ENCODE data around the gene UBE2D2.

Gene UBE2D2

GRCh38 chr5:139659695-139660101, 98.6 kb downstream of the UBE2D2 start:
- no peak for DNase-seq (ENCODE audit: low read depth in 1 of 2, low spot score in 1 of 2)

DNA sequence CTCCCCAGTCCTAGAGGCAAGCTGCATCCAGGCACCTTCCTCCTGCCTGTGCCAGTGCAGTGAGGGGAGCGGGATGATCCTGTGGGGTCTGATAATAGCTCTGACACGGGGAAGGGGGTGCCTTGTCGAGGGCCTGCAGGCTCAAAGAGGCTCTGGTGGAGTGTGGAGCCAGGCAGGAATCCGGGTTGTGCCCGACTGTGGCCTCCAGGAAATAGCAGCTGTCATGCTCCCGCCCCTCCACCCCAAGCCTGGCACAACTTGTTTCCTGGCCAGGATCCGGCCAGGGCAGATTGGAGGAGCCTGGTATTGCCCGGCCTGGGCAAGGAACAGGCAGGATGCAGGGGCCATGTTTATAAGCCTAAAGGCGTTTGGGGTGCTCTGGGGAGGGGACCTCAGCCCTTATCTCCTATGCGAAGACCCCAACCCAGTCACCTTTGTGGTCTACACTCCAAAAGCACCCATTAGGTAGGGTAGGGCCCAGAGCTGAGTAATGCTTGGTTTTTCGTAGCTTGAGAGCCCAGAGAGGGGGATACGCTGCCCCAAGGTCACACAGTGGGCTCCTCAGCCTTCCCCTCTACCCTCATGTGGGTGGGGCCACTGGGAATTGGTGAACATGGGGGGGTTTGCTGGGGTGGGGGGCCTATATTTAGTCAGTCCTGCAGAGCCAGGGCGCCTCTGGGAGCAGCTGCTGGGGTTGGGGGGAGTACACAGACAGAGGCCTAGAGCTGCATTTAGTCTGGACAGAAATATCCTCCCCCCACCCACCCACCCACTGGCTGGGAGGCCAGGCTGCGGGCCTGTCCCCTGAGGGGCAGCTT, 99.2 kb downstream of the UBE2D2 start:
- no peak for DNase-seq (ENCODE audit: low read depth in 1 of 2, low spot score in 1 of 2)

GRCh38 chr5:139660923-139661814, 100.0 kb downstream of the UBE2D2 start:
- DNase-seq (ENCODE audit: low read depth in 1 of 2, low spot score in 1 of 2), result no peak

DNA sequence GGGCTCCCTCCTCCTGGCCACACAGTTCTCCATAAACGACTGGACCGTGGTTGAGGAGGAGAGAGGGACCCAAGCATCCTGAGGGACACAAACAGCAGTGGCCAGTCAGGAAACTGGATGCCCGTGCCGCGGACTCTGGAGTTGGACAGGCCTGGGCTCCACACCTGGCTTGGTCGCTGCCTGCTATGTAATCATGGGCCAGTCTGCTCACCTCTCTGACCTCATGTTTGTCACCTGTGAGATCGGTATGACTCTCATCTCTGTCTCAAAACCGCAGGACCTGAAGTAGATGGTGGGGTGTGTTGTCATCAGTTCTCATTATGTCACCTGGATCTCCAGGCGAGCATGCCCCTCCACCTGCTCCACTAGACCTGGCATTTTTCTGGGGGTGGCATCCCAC, 101.5 kb downstream of the UBE2D2 start:
- no peak for DNase-seq (ENCODE audit: low read depth in 1 of 2, low spot score in 1 of 2)

DNA sequence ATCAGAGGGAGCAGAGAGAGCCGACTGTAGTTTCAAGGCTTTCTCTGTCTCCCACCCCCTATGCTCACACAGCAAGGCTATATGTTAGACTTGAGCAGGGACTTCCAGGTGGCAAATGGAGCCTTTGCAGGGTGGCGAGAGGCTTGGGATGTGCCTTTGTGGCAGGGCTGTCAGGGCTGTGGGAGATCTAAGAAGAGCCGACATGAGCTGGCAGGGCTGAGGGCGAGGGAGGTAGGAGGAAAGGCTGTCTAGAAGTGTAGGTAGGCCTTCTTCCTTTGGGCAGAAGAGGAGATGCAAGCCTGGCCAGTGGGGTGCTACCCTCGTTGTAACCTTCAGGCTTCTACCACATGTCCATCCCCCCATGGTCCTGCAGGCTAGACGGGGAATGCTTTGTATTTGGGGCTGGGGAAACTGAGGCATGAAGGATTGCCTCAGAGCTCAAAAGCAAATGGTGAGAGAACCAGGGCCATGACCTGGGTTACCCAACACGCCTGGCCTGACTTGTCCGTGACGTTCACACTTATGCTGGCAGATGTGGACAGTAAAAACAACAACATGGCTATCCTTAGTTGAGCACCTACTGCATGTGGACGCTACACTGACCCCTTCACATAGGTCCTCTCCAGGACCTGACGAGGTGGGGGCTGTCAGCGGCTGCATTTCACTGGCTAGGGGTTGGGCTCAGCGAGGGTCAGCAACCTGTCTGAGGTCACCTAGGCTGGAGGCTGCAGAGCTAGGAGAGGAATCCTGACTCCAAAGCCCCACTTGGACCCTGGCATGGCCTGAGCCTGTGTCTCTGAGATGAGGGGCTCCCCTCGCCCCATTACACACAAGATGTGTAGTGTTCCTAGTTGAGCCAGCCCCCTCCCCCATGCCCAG, 102.3 kb downstream of the UBE2D2 start:
- no peak for DNase-seq (ENCODE audit: low read depth in 1 of 2, low spot score in 1 of 2)

- no peak for DNase-seq (ENCODE audit: low read depth in 1 of 2, low spot score in 1 of 2)
Observed at GRCh38 chr5:139664086-139664693, 103.1 kb downstream of the UBE2D2 start.

DNA sequence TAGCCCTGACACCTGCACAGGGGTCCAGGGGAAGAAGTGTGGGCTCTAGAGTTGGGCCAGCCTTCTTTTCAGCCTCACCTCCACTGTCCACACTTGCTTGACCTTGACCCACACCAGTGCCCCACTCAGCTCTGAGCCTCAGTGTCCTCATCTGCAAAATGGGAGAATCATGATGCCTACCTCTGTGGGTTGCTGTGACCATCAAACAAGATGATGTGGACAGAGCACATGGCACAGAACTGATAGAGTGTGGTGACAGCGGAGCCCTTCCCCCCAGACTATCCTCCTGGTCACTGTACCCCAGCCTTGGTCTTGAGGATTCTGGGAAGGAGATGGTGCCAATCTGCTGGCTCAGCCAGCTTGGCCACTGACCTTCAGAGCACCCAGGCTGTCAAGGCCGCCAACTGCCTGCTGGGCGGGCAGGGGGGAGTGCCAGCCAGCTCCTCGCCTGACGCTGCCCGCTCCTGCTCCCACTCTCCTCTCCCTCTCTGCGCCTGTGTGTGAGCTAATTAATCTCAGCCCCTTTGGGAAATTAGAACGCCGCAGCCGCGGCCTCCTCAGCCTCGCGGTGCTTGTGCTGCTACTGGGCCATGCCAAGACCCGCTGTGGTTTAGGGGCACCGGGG, 103.7 kb downstream of the UBE2D2 start:
- no peak for DNase-seq (ENCODE audit: low read depth in 1 of 2, low spot score in 1 of 2)

- DNase-seq (ENCODE audit: low read depth in 1 of 2, low spot score in 1 of 2), result no peak
Observed at GRCh38 chr5:139665626-139666025, 104.5 kb downstream of the UBE2D2 start.

GRCh38 chr5:139666551-139666950, 105.4 kb downstream of the UBE2D2 start:
- DNase-seq (ENCODE audit: low read depth in 1 of 2, low spot score in 1 of 2), result no peak

DNA sequence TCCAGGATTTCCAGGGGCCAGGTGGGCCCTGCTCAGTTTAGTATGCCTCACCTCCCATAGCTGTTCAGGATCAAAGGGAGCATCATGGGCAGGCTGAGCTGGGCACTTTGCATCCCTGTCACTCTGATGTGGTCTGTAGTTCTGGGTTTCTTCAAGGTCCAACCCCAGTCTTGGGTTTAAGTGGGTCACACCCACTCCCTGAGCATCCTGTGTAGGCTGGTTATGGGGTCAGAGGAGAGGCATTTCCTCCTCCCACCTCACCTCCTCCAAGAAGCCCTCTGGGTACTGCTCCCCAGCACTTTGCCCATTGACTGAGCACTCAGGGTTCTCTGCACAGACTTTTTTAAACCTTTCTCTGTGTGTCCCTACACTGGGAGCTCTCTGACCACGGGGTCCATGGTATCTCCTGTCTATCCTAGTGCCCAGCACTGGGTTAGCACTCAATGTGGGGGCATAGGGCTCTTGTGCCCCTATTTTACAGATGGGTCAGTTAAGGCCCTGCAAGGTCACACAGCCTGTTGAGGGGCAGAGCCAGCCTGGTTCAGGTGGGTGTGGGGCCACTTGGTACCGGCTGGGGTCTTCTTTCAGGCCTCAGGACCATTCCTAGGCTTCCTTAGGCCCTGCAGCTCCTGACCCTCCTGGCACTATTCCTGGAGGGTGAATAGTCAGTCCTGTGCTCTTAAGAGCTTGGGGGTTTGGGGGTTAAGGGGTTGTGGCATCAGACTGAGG, 106.0 kb downstream of the UBE2D2 start:
- DNase-seq (ENCODE audit: low read depth in 1 of 2, low spot score in 1 of 2), result no peak

DNA sequence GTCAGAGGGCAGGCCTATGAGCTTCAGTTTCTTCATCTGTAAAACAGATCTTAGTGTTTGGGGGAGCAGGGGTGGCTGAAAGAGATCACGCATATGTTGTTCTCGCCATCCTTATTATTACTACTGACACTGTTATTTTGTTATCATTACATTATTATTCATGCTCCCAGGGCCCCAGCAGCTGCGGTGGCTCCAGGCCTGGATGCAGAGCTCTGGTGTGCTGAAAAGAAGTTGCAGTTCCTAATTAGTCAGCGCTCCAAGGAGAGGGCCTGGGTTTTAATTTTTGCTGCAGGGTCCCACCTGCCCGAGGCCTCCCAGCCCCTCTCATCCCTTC, 106.6 kb downstream of the UBE2D2 start:
- DNase-seq (ENCODE audit: low read depth in 1 of 2, low spot score in 1 of 2), result no peak

GRCh38 chr5:139668064-139668880, 107.1 kb downstream of the UBE2D2 start:
- peak in 1 of 2 donors; percentile 16 for DNase-seq (ENCODE audit: low read depth in 1 of 2, low spot score in 1 of 2)

DNA sequence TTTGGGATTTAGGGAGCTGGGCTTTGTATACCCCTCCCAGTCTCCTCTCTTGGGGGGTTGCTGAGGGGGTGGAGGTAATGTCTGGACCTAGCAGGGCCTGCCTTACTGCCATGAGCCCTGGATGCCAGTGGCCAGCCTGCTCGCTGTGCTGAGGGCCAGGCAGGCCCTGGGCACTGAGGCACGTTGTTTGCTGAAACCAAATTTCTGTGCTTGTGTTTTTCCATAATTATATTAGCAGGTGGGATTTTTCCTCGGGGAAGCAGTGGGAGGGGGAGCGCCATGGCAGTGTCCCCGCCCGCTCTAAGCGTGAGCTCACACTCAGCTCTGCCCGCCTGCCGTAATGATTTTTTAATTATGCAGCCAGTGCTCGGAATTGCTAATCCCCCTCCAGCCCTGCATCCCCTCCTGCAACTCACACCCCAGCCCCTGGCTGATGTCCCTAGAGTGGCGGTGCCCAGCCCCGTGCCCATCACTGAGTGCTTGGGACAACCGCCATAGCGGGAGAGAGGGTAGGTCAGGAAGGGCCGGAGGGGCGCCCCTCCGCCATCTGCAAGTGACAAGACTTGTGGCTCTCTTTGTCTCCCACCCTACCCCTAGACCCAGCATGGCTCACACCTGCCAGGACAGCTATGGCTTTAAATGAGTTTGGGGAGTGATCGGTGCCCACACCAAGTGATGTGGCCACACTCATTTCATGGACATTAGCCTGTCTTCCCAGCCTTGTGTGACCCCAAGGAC, 108.0 kb downstream of the UBE2D2 start:
- DNase-seq (ENCODE audit: low read depth in 1 of 2, low spot score in 1 of 2), result no peak

GRCh38 chr5:139669662-139670368, 108.7 kb downstream of the UBE2D2 start:
- no peak for DNase-seq (ENCODE audit: low read depth in 1 of 2, low spot score in 1 of 2)

- no peak for DNase-seq (ENCODE audit: low read depth in 1 of 2, low spot score in 1 of 2)
Observed at GRCh38 chr5:139670369-139671095, 109.4 kb downstream of the UBE2D2 start.

DNA sequence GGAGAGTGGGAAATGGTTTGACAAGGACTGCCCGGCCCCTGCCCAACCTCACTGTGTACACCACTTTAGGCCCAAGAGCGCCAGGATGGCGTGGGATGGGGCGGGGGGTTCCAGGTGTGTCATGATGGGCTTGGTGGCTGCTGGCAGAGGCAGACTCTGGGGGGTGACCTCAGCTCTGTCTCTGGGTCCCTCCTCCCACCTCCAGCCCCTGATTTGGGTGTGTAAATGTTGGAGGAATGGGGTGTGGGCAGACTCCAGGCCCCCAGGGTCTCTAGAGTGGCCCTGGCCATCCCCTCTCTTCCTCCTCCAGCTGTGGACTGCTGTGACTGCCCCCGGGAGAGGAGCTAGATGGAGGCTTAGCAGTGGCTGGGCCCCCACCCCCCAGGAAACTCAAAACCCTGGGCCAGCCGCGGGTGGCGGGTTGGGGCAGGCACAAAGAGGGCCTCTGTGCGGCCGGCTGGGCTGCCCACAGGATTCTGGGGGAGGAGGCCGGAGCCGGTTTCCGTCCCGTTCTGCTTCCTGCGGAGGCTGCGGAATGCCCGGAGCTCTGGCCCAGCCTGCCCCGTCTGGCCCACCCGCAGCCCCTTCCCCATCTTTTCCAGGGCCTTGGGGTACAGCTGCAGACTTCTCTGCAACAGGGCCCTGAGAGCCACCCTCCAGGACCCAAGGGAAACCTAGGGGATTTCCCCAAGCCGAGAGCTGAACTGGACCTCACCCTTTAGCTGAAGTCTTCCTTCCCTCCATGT, 110.1 kb downstream of the UBE2D2 start:
- DNase-seq (ENCODE audit: low read depth in 1 of 2, low spot score in 1 of 2), result no peak

All from stimulated activated CD4-positive, alpha-beta T cell treated with anti-CD3 and anti-CD28 coated beads, Interleukin-15, amount 100 ng/mL, for 1 hour (primary cell).